Measurements from ENCODE around the gene MGAT4D.

The MGAT4D gene

DNA sequence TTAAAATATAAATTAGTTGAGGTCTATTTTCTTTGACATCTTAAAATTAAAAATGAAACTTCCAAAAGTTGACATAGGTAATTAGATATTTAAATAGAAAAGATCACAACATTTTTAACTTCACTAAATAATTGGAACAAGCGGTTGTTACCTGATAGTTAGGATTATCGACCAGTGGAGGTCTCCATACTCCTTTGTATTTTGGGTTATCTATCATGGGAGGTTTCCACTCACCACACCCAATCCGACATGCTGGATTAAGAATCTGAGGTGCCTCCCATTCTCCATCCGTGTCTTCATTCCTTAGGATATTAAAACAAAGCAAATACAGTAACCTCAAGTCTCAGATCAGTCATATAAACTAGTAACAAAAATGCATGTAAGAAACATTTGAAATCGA, 102.4 kb downstream of the MGAT4D start:
- POLR2A ChIA-PET = no interaction called here

More for the DNA sequence above, 102.4 kb downstream of the MGAT4D start:
- TF ChIP-seq, protein P1, sequence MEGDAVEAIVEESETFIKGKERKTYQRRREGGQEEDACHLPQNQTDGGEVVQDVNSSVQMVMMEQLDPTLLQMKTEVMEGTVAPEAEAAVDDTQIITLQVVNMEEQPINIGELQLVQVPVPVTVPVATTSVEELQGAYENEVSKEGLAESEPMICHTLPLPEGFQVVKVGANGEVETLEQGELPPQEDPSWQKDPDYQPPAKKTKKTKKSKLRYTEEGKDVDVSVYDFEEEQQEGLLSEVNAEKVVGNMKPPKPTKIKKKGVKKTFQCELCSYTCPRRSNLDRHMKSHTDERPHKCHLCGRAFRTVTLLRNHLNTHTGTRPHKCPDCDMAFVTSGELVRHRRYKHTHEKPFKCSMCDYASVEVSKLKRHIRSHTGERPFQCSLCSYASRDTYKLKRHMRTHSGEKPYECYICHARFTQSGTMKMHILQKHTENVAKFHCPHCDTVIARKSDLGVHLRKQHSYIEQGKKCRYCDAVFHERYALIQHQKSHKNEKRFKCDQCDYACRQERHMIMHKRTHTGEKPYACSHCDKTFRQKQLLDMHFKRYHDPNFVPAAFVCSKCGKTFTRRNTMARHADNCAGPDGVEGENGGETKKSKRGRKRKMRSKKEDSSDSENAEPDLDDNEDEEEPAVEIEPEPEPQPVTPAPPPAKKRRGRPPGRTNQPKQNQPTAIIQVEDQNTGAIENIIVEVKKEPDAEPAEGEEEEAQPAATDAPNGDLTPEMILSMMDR (IDR thresholded peaks at IDR 0.05; ENCODE audit: insufficient read depth, low read length, missing control alignments) = no peak
- H3K4me3 ChIP-seq (ENCODE audit: low read depth, low read length) = no peak overlapping the region
- no peak for DNase-seq (ENCODE audit: low read depth, low spot score)
- CTCF ChIA-PET = no interaction called here

Data from AG04449 (cell line).